H9 (cell line): ENCODE data around the gene GRK1. TPM values are rescaled to one million over a fixed set of nuclear protein-coding genes. Genes with fewer than 3 reads are reported as not detected.

ENCODE experiments used
- DNase-seq: peaks from one replicate; pipeline ENCODE4 v3.0.0-alpha.2; 2017
- H2AFZ ChIP-seq: one replicate; pipeline ENCODE4 v1.6.1; 2013; ENCODE audit warnings: mild to moderate bottlenecking, low read length, control low read depth, moderate library complexity
- H2AK5ac ChIP-seq: 2 replicates; pipeline ENCODE4 v1.6.1; 2013; ENCODE audit warnings: low read length, control low read depth, mixed read lengths; ENCODE audit not compliant: insufficient read length
- H2BK120ac ChIP-seq: one replicate; pipeline ENCODE4 v1.6.1; 2013; ENCODE audit warnings: low read depth, mild to moderate bottlenecking, low read length, control low read depth, inconsistent platforms; ENCODE audit not compliant: poor library complexity, severe bottlenecking
- H2BK12ac ChIP-seq: 2 replicates; pipeline ENCODE4 v1.6.1; 2013; ENCODE audit warnings: low read length, control low read depth, mixed read lengths, low read depth; ENCODE audit not compliant: insufficient read length
- H2BK15ac ChIP-seq: 2 replicates; pipeline ENCODE4 v1.6.1; 2013; ENCODE audit warnings: low read depth, low read length, control low read depth
- H2BK20ac ChIP-seq: one replicate; pipeline ENCODE4 v1.6.1; 2013; ENCODE audit warnings: low read depth, mild to moderate bottlenecking, low read length, control low read depth, inconsistent platforms; ENCODE audit not compliant: poor library complexity, severe bottlenecking
- H2BK5ac ChIP-seq: 2 replicates; pipeline ENCODE4 v1.6.1; 2013; ENCODE audit warnings: low read length, control low read depth, mixed read lengths; ENCODE audit not compliant: insufficient read length
- H3K14ac ChIP-seq: 2 replicates; pipeline ENCODE4 v1.6.1; 2013; ENCODE audit warnings: low read length, control low read depth; ENCODE audit not compliant: insufficient read depth
- H3K18ac ChIP-seq: 2 replicates; pipeline ENCODE4 v1.6.1; 2013; ENCODE audit warnings: low read depth, mild to moderate bottlenecking, mixed read lengths, low read length, control low read depth; ENCODE audit not compliant: insufficient read length
- H3K23ac ChIP-seq: 2 replicates; pipeline ENCODE4 v1.6.1; 2013; ENCODE audit warnings: low read length, control low read depth, mixed read lengths, low read depth; ENCODE audit not compliant: insufficient read length
- H3K23me2 ChIP-seq: 2 replicates; pipeline ENCODE4 v1.6.1; 2013; ENCODE audit warnings: low read depth, mild to moderate bottlenecking, mixed read lengths, low read length, control low read depth; ENCODE audit not compliant: insufficient read length, poor library complexity, severe bottlenecking
- H3K27ac ChIP-seq: 2 replicates; pipeline ENCODE4 v1.5.1; 2013; ENCODE audit warnings: low read length, control low read depth, mixed read lengths, low read depth; ENCODE audit not compliant: insufficient read length
- H3K27me3 ChIP-seq: 2 replicates; pipeline ENCODE4 v1.6.1; 2013; ENCODE audit warnings: low read length, control low read depth, inconsistent platforms; ENCODE audit not compliant: insufficient read depth
- H3K4ac ChIP-seq: 2 replicates; pipeline ENCODE4 v1.6.1; 2013; ENCODE audit warnings: low read depth, mild to moderate bottlenecking, control low read depth, inconsistent platforms, low read length, moderate library complexity
- H3K4me1 ChIP-seq: 2 replicates; pipeline ENCODE4 v1.6.1; 2013; ENCODE audit warnings: low read length, control low read depth, inconsistent platforms; ENCODE audit not compliant: insufficient read depth
- H3K4me2 ChIP-seq: 2 replicates; pipeline ENCODE4 v1.6.1; 2013; ENCODE audit warnings: low read length, control low read depth, mixed read lengths; ENCODE audit not compliant: insufficient read length, insufficient read depth
- H3K56ac ChIP-seq: 2 replicates; pipeline ENCODE4 v1.6.1; 2013; ENCODE audit warnings: low read depth, mild to moderate bottlenecking, mixed read lengths, low read length, control low read depth; ENCODE audit not compliant: insufficient read length
- H3K79me1 ChIP-seq: 2 replicates; pipeline ENCODE4 v1.6.1; 2013; ENCODE audit warnings: low read depth, mild to moderate bottlenecking, moderate library complexity, low read length, control low read depth, inconsistent platforms; ENCODE audit not compliant: insufficient read depth, poor library complexity, severe bottlenecking
- H3K79me2 ChIP-seq: 2 replicates; pipeline ENCODE4 v1.6.1; 2013; ENCODE audit warnings: low read length, control low read depth, inconsistent platforms; ENCODE audit not compliant: insufficient read depth
- H3K9ac ChIP-seq: 2 replicates; pipeline ENCODE4 v1.6.1; 2013; ENCODE audit warnings: low read length, control low read depth, mixed read lengths; ENCODE audit not compliant: insufficient read length; ENCODE audit errors: extremely low read depth
- H3K9me3 ChIP-seq: one replicate; pipeline ENCODE4 v1.6.1; 2013; ENCODE audit warnings: low read depth, low read length, inconsistent platforms; ENCODE audit not compliant: control insufficient read depth
- H3T11ph ChIP-seq: one replicate; pipeline ENCODE4 v1.6.1; 2013; ENCODE audit warnings: mild to moderate bottlenecking, low read length, control low read depth, inconsistent platforms
- H4K20me1 ChIP-seq: one replicate; pipeline ENCODE4 v1.6.1; 2013; ENCODE audit not compliant: control insufficient read depth, insufficient read length, insufficient read depth
- H4K5ac ChIP-seq: 2 replicates; pipeline ENCODE4 v1.6.1; 2013; ENCODE audit warnings: low read depth, mild to moderate bottlenecking, mixed read lengths, low read length, control low read depth; ENCODE audit not compliant: insufficient read length
- H4K8ac ChIP-seq: replicated peaks from 2 replicates; pipeline ENCODE4 v1.6.1; 2013; ENCODE audit warnings: low read length, control low read depth, mixed read lengths, low read depth; ENCODE audit not compliant: insufficient read length
- H4K91ac ChIP-seq: 2 replicates; pipeline ENCODE4 v1.6.1; 2013; ENCODE audit warnings: low read depth, mild to moderate bottlenecking, moderate library complexity, mixed read lengths, low read length, control low read depth; ENCODE audit not compliant: insufficient read length
- H3K27ac Mint-ChIP-seq, 3 experiments: 2 replicates in 2 of 3; 3 replicates in 1 of 3; pipeline ENCODE4 v1.8.0; 2020 to 2021; ENCODE audit warnings: mixed read lengths in 3 of 3, mild to moderate bottlenecking in 1 of 3, moderate library complexity in 1 of 3
- H3K27me3 Mint-ChIP-seq: 2 replicates; pipeline ENCODE4 v1.8.0; 2021; ENCODE audit warnings: low read depth, mild to moderate bottlenecking, moderate library complexity, mixed read lengths
- H3K36me3 Mint-ChIP-seq, 3 experiments: 2 replicates in 2 of 3; 3 replicates in 1 of 3; pipeline ENCODE4 v1.8.0; 2020 to 2021; ENCODE audit warnings: low read depth in 3 of 3, mixed read lengths in 3 of 3; ENCODE audit not compliant: insufficient read depth in 1 of 3
- H3K4me1 Mint-ChIP-seq, 2 experiments: 2 replicates each; pipeline ENCODE4 v1.8.0; 2020; ENCODE audit warnings: mixed read lengths in 2 of 2
- H3K4me3 Mint-ChIP-seq, 2 experiments: 2 replicates in 1 of 2; 3 replicates in 1 of 2; pipeline ENCODE4 v1.8.0; 2020 to 2021; ENCODE audit warnings: mild to moderate bottlenecking in 2 of 2, mixed read lengths in 2 of 2, moderate library complexity in 1 of 2
- H3K9me3 Mint-ChIP-seq, 2 experiments: 2 replicates in 1 of 2; 3 replicates in 1 of 2; pipeline ENCODE4 v1.8.0; 2020; ENCODE audit warnings: mild to moderate bottlenecking in 2 of 2, mixed read lengths in 2 of 2, moderate library complexity in 1 of 2
- WGBS: extraction: QIAGEN DNeasy Blood & Tissue Kit; methylation state at CpG from one replicate; pipeline ENCODE4 v1.1.7; 2013; ENCODE audit warnings: missing lambda C conversion rate, low lambda C conversion rate, mixed read lengths; ENCODE audit not compliant: insufficient read length; ENCODE audit errors: extremely low coverage; 5-methylcytosine and 5-hydroxymethylcytosine counted together
- total RNA-seq: library from RNA; stranded (reverse); gene quantifications from 2 replicates; pipeline ENCODE4 v1.2.1, GENCODE V29; 2021
- TF ChIP-seq, protein P1 (sequence below): fragments of 200-600 bp; sonication (generic); conservative IDR thresholded peaks from 3 replicates; pipeline ENCODE4 v1.8.0; 2021; ENCODE audit warnings: antibody characterized with exemption, mild to moderate bottlenecking

The GRK1 gene
- total RNA-seq, 1 experiment from 2014 or later: 0.31 TPM

- no peak overlapping the region for H2BK15ac ChIP-seq
- no peaks in the 10 kb centered on the region for H3K27me3 ChIP-seq
- H3K27ac ChIP-seq: no peak overlapping the region
- H3K79me2 ChIP-seq: no peaks in the 10 kb centered on the region
- Mint-ChIP-seq H3K4me3 (no peak overlapping the region), H3K27me3 (no peaks in the 10 kb centered on the region; the same call in 1 of the 2 replicates), H3K9me3 (no peaks in the 10 kb centered on the region; a peak in 1 of 5 replicates), H3K36me3 (no peaks in the 10 kb centered on the region), H3K4me1 (peaks cover 16 to 35% of the 10 kb centered on the region in 2 experiments), H3K27ac (no peak overlapping the region; a peak in 1 of 7 replicates)
- TF ChIP-seq, protein P1, sequence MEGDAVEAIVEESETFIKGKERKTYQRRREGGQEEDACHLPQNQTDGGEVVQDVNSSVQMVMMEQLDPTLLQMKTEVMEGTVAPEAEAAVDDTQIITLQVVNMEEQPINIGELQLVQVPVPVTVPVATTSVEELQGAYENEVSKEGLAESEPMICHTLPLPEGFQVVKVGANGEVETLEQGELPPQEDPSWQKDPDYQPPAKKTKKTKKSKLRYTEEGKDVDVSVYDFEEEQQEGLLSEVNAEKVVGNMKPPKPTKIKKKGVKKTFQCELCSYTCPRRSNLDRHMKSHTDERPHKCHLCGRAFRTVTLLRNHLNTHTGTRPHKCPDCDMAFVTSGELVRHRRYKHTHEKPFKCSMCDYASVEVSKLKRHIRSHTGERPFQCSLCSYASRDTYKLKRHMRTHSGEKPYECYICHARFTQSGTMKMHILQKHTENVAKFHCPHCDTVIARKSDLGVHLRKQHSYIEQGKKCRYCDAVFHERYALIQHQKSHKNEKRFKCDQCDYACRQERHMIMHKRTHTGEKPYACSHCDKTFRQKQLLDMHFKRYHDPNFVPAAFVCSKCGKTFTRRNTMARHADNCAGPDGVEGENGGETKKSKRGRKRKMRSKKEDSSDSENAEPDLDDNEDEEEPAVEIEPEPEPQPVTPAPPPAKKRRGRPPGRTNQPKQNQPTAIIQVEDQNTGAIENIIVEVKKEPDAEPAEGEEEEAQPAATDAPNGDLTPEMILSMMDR: no peak
- H3K79me1 ChIP-seq: no peaks in the 10 kb centered on the region
- no peak overlapping the region for H2BK5ac ChIP-seq
- H3K4me1 ChIP-seq: no peaks in the 10 kb centered on the region
- H3K14ac ChIP-seq: no peak overlapping the region
- H3K9ac ChIP-seq: no peak overlapping the region
- no CpG with 5 or more reads among the region's 21 CpGs for WGBS
- H2BK120ac ChIP-seq: no peak overlapping the region
- H2AFZ ChIP-seq: no peak overlapping the region
- H4K8ac ChIP-seq: no peak overlapping the region
- H3K56ac ChIP-seq: no peak overlapping the region
- no peak overlapping the region for H2BK12ac ChIP-seq
- no peak overlapping the region for H2AK5ac ChIP-seq
- H4K91ac ChIP-seq: no peak overlapping the region
- H3K4me2 ChIP-seq: no peak overlapping the region
- H4K5ac ChIP-seq: no peak overlapping the region
- no peak overlapping the region for H3T11ph ChIP-seq
- H3K9me3 ChIP-seq: no peaks in the 10 kb centered on the region
- no peaks in the 10 kb centered on the region for H3K23me2 ChIP-seq
- H3K4ac ChIP-seq: no peak overlapping the region
- H4K20me1 ChIP-seq: no peaks in the 10 kb centered on the region
- no peak overlapping the region for H3K18ac ChIP-seq
- DNase-seq: no peak
- no peak overlapping the region for H3K23ac ChIP-seq
- no peak overlapping the region for H2BK20ac ChIP-seq
These were observed 77.4 kb downstream of the GRK1 start for GRCh38 chr13:113744197-113745000.
